Transverse colon (tissue), 4 donors: ENCODE results near the gene GTPBP10. TPM values are rescaled to one million over a fixed set of nuclear protein-coding genes. Genes with fewer than 3 reads are reported as not detected.

ENCODE experiments used
- DNase-seq: peaks from one replicate; pipeline ENCODE4 v3.0.0-alpha.2; 2019
- H3K27ac ChIP-seq, 4 donors: fragments of 200-600 bp; sonication (generic); 2 replicates each; pipeline ENCODE4 v1.5.1; 2016 to 2018; ENCODE audit warnings: inconsistent platforms in 4 of 4
- H3K27me3 ChIP-seq: fragments of 200-600 bp; sonication (generic); 2 replicates; pipeline ENCODE4 v1.5.1; 2017; ENCODE audit warnings: inconsistent platforms
- H3K36me3 ChIP-seq, 4 donors: fragments of 200-600 bp; sonication (generic); 2 replicates each; pipeline ENCODE4 v1.5.1; 2017 to 2019; ENCODE audit warnings: inconsistent platforms in 4 of 4
- H3K4me1 ChIP-seq, 4 donors: fragments of 200-600 bp; sonication (generic); 2 replicates each; pipeline ENCODE4 v1.5.1; 2017 to 2020; ENCODE audit warnings: inconsistent platforms in 4 of 4
- H3K4me3 ChIP-seq, 4 donors: fragments of 200-600 bp; sonication (generic); 1 replicate in 1 of 4; 2 replicates in 3 of 4; pipeline versions ENCODE4 v1.5.1 to v1.6.1; 2017 to 2019; ENCODE audit warnings: inconsistent platforms in 4 of 4
- H3K9me3 ChIP-seq, 2 donors: fragments of 200-600 bp; sonication (generic); 2 replicates each; pipeline ENCODE4 v1.5.1; 2017 to 2019; ENCODE audit warnings: inconsistent platforms in 2 of 2
- EP300 ChIP-seq: sonication (generic); formaldehyde crosslinking; IDR thresholded peaks from one replicate; pipeline ENCODE4 v1.6.1; 2017; ENCODE audit warnings: antibody characterized with exemption, low read depth
- POLR2A ChIP-seq: fragments of 450-650 bp; IDR thresholded peaks from one replicate; pipeline ENCODE4 v1.6.1; 2016; ENCODE audit warnings: antibody characterized with exemption, mild to moderate bottlenecking, moderate library complexity
- POLR2AphosphoS5 ChIP-seq, 3 donors: sonication (generic); formaldehyde crosslinking; IDR thresholded peaks; one replicate each; pipeline ENCODE4 v1.6.1; 2016; ENCODE audit warnings: antibody characterized with exemption in 3 of 3
- WGBS, 2 donors: methylation state at CpG; one replicate each; pipeline ENCODE4 v1.1.5; 2018; ENCODE audit warnings: low coverage in 1 of 2; 5-methylcytosine and 5-hydroxymethylcytosine counted together
- in situ Hi-C, 4 donors: fragments of 200-750 bp; cut with MboI; loops; one replicate each; pipeline versions ENCODE4 v1.15.0 to v1.15.1; 2017; ENCODE audit warnings: low sequenced_read_pairs in 3 of 4, low pct_ligation_motif_present in 1 of 4, low pct_unique_long_range_greater_than_20kb in 1 of 4
- intact Hi-C: fragments of 100-400 bp; cut with DNase I; formaldehyde crosslinking; loops from one replicate; pipeline ENCODE4 v1.15.1; 2023; ENCODE audit warnings: low total_unique reads
- total RNA-seq, 4 donors: library from RNA; depleted of rRNA; stranded (reverse); fragments of >200 nt; gene quantifications; one replicate each; pipeline ENCODE4 v1.1.0, GENCODE V29; 2016
- TF ChIP-seq, protein P1 (sequence below), 5 experiments: fragments of 200-600 bp in 3 of 5; fragments of 450-650 bp in 2 of 5; sonication (generic) in 3 of 5; IDR thresholded peaks; 1 replicate in 2 of 5; 2 replicates in 3 of 5; pipeline ENCODE4 v1.5.1; 2016 to 2017; ENCODE audit warnings: antibody characterized with exemption in 5 of 5, inconsistent platforms in 3 of 5, mild to moderate bottlenecking in 2 of 5, moderate library complexity in 1 of 5

Gene GTPBP10
- total RNA-seq, 4 donors from 2014 or later, result 1.5 to 71.0 (median 19.6) TPM

DNA sequence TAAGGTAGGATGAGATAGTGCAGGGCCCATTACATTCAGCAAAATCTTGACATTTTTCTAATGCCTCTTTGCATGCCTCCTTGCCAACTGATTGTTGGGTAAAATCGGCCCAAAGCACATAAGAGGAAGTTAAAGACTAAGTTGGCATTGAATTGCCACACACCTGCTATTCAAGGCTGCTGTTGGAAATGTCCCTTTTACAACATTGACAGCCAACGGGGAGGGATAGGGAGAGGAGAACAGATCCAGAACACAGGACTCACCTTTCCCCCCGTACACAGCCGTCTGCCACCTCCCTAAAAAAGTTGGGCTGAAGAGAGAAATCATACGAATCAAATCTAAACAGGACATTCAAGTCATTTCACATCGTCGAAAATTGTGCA, 26.1 kb upstream of the GTPBP10 start:
- intact Hi-C loops (no loop called here), in situ Hi-C loops (no loop called here)
- no peaks in the 10 kb centered on the region for H3K36me3 ChIP-seq
- DNase-seq, result no peak
- peaks cover 79% of the 10 kb centered on the region for H3K27me3 ChIP-seq
- TF ChIP-seq EP300, result no peak
- H3K4me1 ChIP-seq, result peaks cover 0 to 9% (median 7%) of the 10 kb centered on the region in 4 donors
- WGBS, 2 donors, result 22 to 26% methylated on average over 6 to 7 of the region's 7 CpGs
- no peaks in the 10 kb centered on the region for H3K9me3 ChIP-seq
- peak overlapping the region in 1 of 4 donors; percentile 39 for H3K4me3 ChIP-seq
- H3K27ac ChIP-seq, result no peak overlapping the region

- no peaks in the 10 kb centered on the region for H3K36me3 ChIP-seq
- H3K27ac ChIP-seq, result no peak within 1 kb of the TSS
- WGBS, 2 donors, result 0 to 8% methylated on average over 6 to 23 of the region's 62 CpGs
- intact Hi-C loops, result no loop called here
- DNase-seq, result no peak
- H3K9me3 ChIP-seq, result no peaks in the 10 kb centered on the region
- TF ChIP-seq, protein P1, sequence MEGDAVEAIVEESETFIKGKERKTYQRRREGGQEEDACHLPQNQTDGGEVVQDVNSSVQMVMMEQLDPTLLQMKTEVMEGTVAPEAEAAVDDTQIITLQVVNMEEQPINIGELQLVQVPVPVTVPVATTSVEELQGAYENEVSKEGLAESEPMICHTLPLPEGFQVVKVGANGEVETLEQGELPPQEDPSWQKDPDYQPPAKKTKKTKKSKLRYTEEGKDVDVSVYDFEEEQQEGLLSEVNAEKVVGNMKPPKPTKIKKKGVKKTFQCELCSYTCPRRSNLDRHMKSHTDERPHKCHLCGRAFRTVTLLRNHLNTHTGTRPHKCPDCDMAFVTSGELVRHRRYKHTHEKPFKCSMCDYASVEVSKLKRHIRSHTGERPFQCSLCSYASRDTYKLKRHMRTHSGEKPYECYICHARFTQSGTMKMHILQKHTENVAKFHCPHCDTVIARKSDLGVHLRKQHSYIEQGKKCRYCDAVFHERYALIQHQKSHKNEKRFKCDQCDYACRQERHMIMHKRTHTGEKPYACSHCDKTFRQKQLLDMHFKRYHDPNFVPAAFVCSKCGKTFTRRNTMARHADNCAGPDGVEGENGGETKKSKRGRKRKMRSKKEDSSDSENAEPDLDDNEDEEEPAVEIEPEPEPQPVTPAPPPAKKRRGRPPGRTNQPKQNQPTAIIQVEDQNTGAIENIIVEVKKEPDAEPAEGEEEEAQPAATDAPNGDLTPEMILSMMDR (IDR thresholded peaks at IDR 0.05), result no peak
- TF ChIP-seq POLR2AphosphoS5 (IDR thresholded peaks at IDR 0.05) (no peak), EP300 (no peak), POLR2A (no peak)
- H3K4me3 ChIP-seq, result peak within 1 kb of the TSS in 2 of 4 donors; percentile 14 to 39
- peaks cover 79% of the 10 kb centered on the region for H3K27me3 ChIP-seq
- in situ Hi-C loops, result no loop called here
- peaks cover 0 to 9% (median 7%) of the 10 kb centered on the region in 4 donors for H3K4me1 ChIP-seq
Observed at GRCh38 chr7:90320801-90321494, 25.6 kb upstream of the GTPBP10 start, which contains the start of gene FAM237B. FAM237B (minus strand) TSS chr7:90321304; CDS start chr7:90319748, 1,556 bp downstream.

DNA sequence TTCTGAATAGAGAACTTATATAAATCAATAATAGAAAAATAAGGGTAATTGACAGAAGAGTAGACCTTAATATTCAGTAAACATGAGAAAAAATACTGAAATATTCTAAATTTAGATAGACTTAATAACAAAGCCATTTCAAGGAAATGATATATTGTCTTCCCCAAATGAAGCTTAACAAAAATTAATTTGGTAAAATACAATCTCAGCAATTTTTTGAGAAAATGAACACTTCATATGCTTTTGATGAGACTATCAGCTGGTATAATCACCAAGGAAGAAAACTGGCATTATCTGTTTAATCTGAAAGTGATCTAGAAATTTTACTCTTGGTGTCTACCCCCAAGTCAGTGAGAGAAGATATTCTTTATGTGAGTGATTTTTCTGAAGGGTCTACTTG, 23.7 kb upstream of the GTPBP10 start:
- in situ Hi-C loops, result no loop called here
- H3K9me3 ChIP-seq, result no peaks in the 10 kb centered on the region
- H3K4me1 ChIP-seq, result peaks cover 0 to 9% (median 7%) of the 10 kb centered on the region in 4 donors
- TF ChIP-seq, protein P1 (IDR thresholded peaks at IDR 0.05), result no peak
- no peak for TF ChIP-seq POLR2A
- TF ChIP-seq POLR2AphosphoS5 (IDR thresholded peaks at IDR 0.05), result no peak
- TF ChIP-seq EP300, result no peak
- no peak overlapping the region for H3K4me3 ChIP-seq
- no peaks in the 10 kb centered on the region for H3K36me3 ChIP-seq
- H3K27me3 ChIP-seq, result peaks cover 74% of the 10 kb centered on the region
- intact Hi-C loops, result no loop called here
- no peak overlapping the region for H3K27ac ChIP-seq
- DNase-seq, result no peak

DNA sequence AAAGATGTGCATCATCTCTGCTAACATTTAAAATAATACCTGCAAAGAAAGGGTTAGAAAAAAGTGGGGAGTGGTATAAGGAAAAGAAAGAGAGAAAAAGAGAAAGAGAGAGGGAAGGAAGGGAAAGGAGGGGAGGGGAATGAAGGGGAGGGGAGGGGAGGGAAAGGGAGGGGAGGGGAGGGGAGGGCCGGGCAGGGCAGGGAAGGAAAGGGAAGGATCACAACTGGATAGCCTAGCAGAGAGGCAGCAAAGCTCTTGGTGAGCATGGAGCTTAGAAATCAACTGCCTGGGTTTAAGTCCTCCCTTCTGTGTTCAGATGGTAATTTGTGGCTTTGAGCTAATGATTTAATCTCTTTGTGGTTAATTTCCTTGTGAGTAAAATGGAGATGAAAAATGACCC, 20.0 kb upstream of the GTPBP10 start:
- H3K4me1 ChIP-seq, result no peaks in the 10 kb centered on the region
- no peak overlapping the region for H3K4me3 ChIP-seq
- TF ChIP-seq POLR2A (no peak), EP300 (no peak), POLR2AphosphoS5 (IDR thresholded peaks at IDR 0.05) (no peak)
- TF ChIP-seq, protein P1 (IDR thresholded peaks at IDR 0.05), result no peak
- WGBS, 2 donors, result 42% methylated on average over 1 of the region's 1 CpG; no CpG with 5 or more reads in 1 of the 2 donors
- H3K36me3 ChIP-seq, result no peaks in the 10 kb centered on the region
- in situ Hi-C loops, result no loop called here
- peaks cover 37% of the 10 kb centered on the region for H3K27me3 ChIP-seq
- no peak overlapping the region for H3K27ac ChIP-seq
- no peaks in the 10 kb centered on the region for H3K9me3 ChIP-seq
- intact Hi-C loops, result no loop called here
- no peak for DNase-seq
